NCI-H128 (cell line): ENCODE measurements around the gene TMEM253.

Experiments
- DNase-seq: peaks from one replicate; lab custom pipeline; 2025; ENCODE audit not compliant: unreplicated experiment; lab: John Stamatoyannopoulos, UW

TMEM253 gene

GRCh38 chr14:21100931-21101330 is at the start of gene TMEM253:
TSS of gene TMEM253 (plus strand) at chr14:21101066. CDS start at chr14:21101344, 278 bp downstream.
- no peak for DNase-seq

GRCh38 chr14:21053184-21054122 is 47.4 kb upstream of the TMEM253 start:
- DNase-seq, result no peak

GRCh38 chr14:21054123-21054767 is 46.6 kb upstream of the TMEM253 start:
- DNase-seq, result no peak

- DNase-seq, result no peak
Observed at GRCh38 chr14:21054768-21055145, 46.1 kb upstream of the TMEM253 start.

- no peak for DNase-seq
Observed at GRCh38 chr14:21055432-21056117, 45.3 kb upstream of the TMEM253 start.

- DNase-seq, result no peak
Observed at GRCh38 chr14:21056520-21057163, 44.2 kb upstream of the TMEM253 start.

GRCh38 chr14:21057803-21058675 is 42.8 kb upstream of the TMEM253 start, which contains the start of gene RNASE8:
TSS of gene RNASE8 (plus strand) at chr14:21057822. CDS start at chr14:21057893, 71 bp downstream.
- no peak for DNase-seq

GRCh38 chr14:21058903-21059302 is 42.0 kb upstream of the TMEM253 start:
- DNase-seq, result no peak

- no peak for DNase-seq
Observed at GRCh38 chr14:21059842-21060613, 40.8 kb upstream of the TMEM253 start.

GRCh38 chr14:21060614-21061346 is 40.1 kb upstream of the TMEM253 start:
- DNase-seq, result no peak

GRCh38 chr14:21061347-21061668 is 39.6 kb upstream of the TMEM253 start:
- DNase-seq, result no peak

- DNase-seq, result no peak
Observed at GRCh38 chr14:21063479-21063878, 37.4 kb upstream of the TMEM253 start.

GRCh38 chr14:21066882-21067502 is 33.9 kb upstream of the TMEM253 start:
- no peak for DNase-seq

GRCh38 chr14:21068521-21069387 is 32.1 kb upstream of the TMEM253 start:
- peak; percentile 62 for DNase-seq

- DNase-seq, result no peak
Observed at GRCh38 chr14:21069388-21070082, 31.3 kb upstream of the TMEM253 start.

- no peak for DNase-seq
Observed at GRCh38 chr14:21070083-21070609, 30.7 kb upstream of the TMEM253 start, which contains the start of gene ARHGEF40. TSS of gene ARHGEF40 (plus strand) at chr14:21070304. CDS start at chr14:21070397, 93 bp downstream.
